Astrocyte of the cerebellum (primary cell): ENCODE data around the gene ATP8A1.

Experiments
- DNase-seq: peaks from one replicate; pipeline ENCODE4 v3.0.0-alpha.2; 2011; ENCODE audit warnings: low read depth
- H3K4me3 ChIP-seq: 2 replicates; pipeline ENCODE4 v1.5.1; 2011; ENCODE audit warnings: mild to moderate bottlenecking, low read depth, low read length, moderate library complexity
- in situ Hi-C: cut with HindIII; loops from 2 replicates; pipeline ENCODE4 v1.10.0; 2017; ENCODE audit warnings: low sequenced_read_pairs
- TF ChIP-seq, protein P1 (sequence below): IDR thresholded peaks from 2 replicates; pipeline ENCODE4 v1.5.1; 2012; ENCODE audit warnings: low read length, low read depth, moderate library complexity, mild to moderate bottlenecking; ENCODE audit errors: missing control alignments

The ATP8A1 gene

DNA sequence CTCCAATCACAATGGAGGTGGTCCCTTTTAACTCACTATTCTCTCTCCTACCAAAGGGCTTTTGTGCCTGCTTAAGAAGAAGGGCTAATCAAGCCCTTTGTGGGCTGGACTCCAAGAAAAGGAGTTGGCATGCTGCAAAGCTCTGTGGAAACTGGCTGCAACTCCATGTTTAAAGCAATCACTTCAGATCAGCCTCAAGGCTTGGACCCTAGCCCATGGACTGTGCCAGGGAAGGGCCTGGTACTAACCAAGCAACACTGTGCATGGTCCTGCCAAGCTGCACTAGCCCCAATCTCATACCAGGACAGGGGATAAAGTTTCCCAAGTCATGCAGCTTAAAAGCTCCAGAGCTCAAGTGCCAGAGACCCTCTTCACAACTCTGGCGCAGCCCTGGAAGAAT, 86.7 kb downstream of the ATP8A1 start:
- in situ Hi-C loops, result loop anchor here (25.0 kb wide), 1 partner anchor 292 kb away; no protein-coding TSS in a partner anchor
- no peak for DNase-seq
- TF ChIP-seq, protein P1, sequence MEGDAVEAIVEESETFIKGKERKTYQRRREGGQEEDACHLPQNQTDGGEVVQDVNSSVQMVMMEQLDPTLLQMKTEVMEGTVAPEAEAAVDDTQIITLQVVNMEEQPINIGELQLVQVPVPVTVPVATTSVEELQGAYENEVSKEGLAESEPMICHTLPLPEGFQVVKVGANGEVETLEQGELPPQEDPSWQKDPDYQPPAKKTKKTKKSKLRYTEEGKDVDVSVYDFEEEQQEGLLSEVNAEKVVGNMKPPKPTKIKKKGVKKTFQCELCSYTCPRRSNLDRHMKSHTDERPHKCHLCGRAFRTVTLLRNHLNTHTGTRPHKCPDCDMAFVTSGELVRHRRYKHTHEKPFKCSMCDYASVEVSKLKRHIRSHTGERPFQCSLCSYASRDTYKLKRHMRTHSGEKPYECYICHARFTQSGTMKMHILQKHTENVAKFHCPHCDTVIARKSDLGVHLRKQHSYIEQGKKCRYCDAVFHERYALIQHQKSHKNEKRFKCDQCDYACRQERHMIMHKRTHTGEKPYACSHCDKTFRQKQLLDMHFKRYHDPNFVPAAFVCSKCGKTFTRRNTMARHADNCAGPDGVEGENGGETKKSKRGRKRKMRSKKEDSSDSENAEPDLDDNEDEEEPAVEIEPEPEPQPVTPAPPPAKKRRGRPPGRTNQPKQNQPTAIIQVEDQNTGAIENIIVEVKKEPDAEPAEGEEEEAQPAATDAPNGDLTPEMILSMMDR, result no peak
- H3K4me3 ChIP-seq, result no peak overlapping the region

DNA sequence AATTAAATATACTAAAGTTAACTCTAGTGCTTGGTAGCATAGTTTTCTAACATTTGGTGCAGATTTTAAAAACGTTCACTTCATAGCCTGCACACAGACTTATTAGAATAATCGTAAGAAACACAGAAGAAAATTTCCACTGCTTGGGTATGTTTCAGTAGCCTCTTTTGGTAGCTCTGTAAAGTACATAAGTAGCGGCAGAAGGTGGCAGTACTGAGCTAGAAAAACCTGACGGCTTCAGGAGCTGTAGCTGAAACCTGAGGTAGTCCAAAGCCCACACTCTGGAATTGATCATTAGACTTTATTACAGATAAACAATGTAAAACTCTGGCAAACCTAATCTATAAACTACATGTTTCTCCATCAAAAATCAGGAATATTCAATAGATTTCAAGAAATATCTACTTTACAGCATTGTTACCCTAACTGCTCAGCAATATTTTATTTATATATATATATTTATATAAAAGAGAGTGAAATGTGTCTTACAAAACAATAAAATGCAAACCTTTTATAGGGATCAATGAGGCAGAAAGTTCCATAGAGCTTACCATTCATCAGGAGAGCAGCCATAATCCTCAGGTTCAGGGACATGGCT, 88.2 kb downstream of the ATP8A1 start:
- TF ChIP-seq, protein P1, result peak; percentile 68
- peak; percentile 60 for DNase-seq
- in situ Hi-C loops, result loop anchor here (25.0 kb wide), 1 partner anchor 294 kb away; no protein-coding TSS in a partner anchor
- H3K4me3 ChIP-seq, result no peak overlapping the region

DNA sequence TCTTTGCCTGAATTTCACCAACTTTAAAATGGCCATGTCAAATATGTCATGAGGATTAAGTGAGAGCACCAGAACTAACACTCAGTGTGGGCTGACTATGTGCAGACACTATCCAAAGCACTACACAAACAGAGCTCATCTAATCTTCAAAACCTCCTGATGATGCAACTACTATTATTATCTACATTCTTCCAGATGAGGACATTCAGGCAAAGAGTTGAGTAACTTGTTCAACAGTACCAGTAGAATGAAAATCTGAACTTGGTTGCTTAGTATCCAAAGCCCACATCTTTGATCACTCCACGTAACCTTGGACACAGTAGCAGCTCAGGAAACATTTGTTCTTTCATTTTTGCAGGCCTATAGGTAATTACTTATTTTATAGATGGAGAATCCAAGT, 90.1 kb downstream of the ATP8A1 start:
- TF ChIP-seq, protein P1, result no peak
- no peak for DNase-seq
- H3K4me3 ChIP-seq, result no peak overlapping the region
- in situ Hi-C loops, result loop anchor here (25.0 kb wide), 1 partner anchor 295 kb away; no protein-coding TSS in a partner anchor

DNA sequence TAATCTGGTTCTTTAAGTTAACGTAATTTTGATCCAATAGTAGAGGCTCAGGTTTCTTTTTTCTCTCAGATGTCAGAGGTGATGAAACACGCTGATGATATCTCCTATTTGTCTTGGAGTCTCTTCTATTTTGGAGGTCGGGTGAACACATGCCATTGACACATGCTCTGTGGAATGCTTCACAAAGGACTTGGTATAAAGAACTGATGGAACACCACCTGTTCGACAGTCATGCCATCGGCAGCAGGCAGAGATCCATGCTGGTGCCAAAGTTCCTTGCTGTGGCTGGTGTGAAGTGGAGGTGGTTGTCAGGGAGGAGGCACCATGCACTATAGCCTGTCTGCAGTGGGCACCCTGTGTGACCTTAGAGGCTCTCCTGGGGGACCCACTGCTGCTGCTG, 94.9 kb downstream of the ATP8A1 start:
- no peak for DNase-seq
- TF ChIP-seq, protein P1, result no peak
- H3K4me3 ChIP-seq, result no peak overlapping the region
- in situ Hi-C loops, result loop anchor here (25.0 kb wide), 1 partner anchor 300 kb away; no protein-coding TSS in a partner anchor

DNA sequence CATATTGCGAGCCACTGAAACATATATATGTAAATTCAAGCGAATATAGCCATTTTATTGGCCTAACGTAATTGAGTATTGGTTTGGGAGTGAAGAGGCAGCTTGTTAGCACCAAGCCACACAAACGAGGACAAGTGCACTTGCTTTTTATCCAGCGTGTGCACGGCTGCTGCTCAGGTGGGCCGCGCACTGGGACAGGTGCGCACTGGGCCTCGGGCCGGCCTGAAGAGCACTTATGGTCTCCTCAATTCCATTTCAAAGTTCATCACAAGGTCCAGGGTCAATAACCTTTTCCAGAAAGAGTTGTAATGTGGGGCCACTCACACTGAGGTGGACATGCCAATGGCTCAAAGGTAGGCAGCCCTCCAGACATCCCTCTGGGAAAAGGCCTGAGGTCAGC, 95.9 kb downstream of the ATP8A1 start:
- no peak for DNase-seq
- in situ Hi-C loops, result loop anchor here (25.0 kb wide), 1 partner anchor 301 kb away; no protein-coding TSS in a partner anchor
- TF ChIP-seq, protein P1, result no peak
- no peak overlapping the region for H3K4me3 ChIP-seq

DNA sequence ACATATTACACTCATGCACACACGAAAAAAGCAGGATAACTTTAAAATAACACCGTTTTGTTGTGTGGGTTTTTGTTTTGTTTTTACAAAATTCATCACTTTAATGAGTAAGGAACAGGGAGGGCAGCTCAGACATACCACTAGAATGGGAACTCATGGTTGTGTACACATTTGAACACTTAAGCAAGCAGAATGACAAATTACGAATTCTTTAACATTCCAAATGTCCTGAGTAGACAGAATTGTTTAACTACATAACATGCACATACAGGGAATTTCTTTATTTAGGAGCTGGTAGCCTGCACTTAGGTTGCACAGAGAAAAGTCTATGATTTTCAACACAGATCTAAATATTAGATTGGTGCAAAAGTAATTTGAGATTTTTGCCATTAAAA, 96.4 kb downstream of the ATP8A1 start:
- H3K4me3 ChIP-seq, result no peak overlapping the region
- TF ChIP-seq, protein P1, result no peak
- in situ Hi-C loops, result loop anchor here (25.0 kb wide), 1 partner anchor 302 kb away; no protein-coding TSS in a partner anchor
- no peak for DNase-seq
